ENCODE data around the gene BICDL1.
"Not testable (repeated sequence)": the region's sequence is repeated elsewhere in the genome, so short reads cannot be mapped to it uniquely, and the experiment has no call there.

BICDL1 gene, protein sequence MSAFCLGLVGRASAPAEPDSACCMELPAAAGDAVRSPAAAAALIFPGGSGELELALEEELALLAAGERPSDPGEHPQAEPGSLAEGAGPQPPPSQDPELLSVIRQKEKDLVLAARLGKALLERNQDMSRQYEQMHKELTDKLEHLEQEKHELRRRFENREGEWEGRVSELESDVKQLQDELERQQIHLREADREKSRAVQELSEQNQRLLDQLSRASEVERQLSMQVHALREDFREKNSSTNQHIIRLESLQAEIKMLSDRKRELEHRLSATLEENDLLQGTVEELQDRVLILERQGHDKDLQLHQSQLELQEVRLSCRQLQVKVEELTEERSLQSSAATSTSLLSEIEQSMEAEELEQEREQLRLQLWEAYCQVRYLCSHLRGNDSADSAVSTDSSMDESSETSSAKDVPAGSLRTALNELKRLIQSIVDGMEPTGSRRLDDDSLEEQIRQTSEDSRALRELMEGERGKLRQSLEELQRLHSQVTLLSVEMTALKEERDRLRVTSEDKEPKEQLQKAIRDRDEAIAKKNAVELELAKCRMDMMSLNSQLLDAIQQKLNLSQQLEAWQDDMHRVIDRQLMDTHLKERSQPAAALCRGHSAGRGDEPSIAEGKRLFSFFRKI

DNA sequence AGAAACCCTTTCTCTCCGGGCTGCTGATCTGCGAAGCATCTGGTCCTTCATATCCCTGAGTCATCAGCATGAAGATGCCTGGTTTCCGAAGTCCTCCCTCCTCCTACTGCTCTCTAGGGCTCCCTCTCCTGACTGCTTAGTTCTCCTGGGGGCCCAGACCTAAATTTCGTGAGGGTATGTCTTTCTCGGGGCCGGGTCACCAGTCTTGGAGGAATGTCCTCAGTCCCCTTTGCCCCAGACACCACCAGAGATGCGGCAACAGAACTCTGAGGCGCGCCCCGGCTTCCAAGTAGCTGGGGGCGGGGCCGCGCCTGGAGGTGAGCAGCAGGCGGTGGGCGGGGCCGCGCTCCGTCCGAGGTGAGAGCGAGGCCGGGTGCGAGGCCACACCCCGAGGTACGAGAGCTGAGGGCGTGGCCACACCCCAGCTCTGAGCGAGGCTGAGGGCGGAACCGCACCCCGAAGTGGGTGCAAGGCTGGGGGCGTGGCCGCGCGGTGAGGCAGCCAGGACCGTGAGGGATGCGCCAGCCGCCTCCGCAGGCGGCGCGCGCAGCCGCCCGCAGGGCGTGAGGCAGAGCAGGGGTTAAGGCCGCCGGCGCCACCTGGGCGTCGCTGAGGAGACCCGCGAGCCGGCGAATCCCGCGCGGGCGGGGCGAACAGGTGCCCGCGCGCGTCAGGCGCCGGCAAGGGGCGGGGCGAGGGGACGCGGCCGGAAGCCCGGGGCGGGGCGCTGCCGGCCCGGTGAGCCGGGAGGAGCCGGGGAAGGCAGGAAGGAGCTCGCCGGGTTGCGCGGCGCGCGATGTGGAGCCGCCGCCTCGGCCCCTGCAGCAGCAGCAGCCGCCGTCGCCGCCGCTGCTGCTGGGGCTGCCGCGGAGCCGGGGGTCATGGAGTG is at the start of gene BICDL1:
BICDL1 (plus strand) TSS at position 765 of the 889 bp plus-strand sequence. CDS start 633 bp downstream, outside the sequence.
- peak; percentile 98 for DNase-seq (ENCODE audit: low spot score)

DNA sequence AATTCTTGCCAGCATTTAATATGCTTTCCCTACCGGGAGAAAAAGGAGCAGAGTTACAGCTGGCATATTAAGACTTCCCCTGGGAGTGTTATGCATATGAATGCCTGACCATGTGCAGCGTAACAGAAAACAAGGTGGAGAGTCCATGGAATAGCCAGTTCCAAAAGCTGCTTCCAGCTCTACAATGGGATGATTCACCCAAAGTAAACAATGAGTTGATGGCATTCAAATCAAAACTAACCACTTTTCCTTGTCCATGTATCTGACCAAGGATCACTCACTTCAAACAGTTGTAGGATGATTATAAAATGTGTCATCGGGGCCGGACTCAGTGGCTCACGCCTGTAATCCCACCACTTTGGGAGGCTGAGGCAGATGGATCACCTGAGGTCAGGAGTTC is 48.1 kb upstream of the BICDL1 start:
- DNase-seq (ENCODE audit: low spot score), result no peak

GRCh38 chr12:119942386-119942785 is 46.6 kb upstream of the BICDL1 start:
- no peak for DNase-seq (ENCODE audit: low spot score)

- no peak for DNase-seq (ENCODE audit: low spot score)
Measured at GRCh38 chr12:119946213-119946612, 42.8 kb upstream of the BICDL1 start.

GRCh38 chr12:119949145-119949544 is 39.9 kb upstream of the BICDL1 start:
- DNase-seq (ENCODE audit: low spot score), result no peak

DNA sequence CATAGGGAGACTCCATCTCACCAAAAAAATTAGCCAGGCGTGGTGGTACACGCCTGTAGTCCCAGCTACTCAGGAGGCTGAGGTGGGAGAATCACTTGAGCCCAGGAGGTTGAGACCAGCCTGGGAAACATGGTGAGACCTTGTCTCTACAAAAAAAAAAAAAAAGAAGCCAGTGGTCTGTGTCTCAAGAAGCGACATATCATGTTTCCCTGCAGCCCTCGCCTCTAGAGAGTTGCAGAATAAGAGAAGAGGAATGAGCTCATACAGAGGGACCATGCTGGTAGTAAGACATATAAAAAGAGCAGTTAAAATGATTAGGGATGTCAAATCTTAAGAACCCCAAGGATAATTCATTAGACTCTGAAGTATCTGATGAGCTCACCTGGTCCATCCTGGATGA is 39.4 kb upstream of the BICDL1 start:
- no peak for DNase-seq (ENCODE audit: low spot score)

- DNase-seq (ENCODE audit: low spot score), result no peak
Measured at GRCh38 chr12:119956047-119956446, 33.0 kb upstream of the BICDL1 start.

GRCh38 chr12:119957135-119957534 is 31.9 kb upstream of the BICDL1 start:
- DNase-seq (ENCODE audit: low spot score), result no peak

DNA sequence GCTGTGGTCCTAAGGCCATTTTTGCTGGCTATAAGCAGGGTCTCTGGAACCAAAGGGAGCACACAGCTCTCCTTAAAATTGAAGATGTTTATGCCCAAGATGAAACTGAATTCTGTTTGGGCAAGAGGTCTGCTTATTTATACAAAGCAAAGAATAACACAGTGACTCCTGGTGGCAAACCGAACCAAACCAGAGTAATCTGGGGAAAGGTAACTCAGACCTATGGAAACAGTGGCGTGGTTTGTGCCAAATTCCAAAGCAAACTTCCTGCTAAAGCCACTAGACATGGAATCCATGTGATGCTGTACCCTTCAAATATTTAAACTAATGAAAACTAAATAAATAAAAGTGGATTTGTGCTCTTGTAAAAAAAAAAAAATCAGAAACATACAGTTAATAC is 29.6 kb upstream of the BICDL1 start:
- DNase-seq (ENCODE audit: low spot score), result no peak

DNA sequence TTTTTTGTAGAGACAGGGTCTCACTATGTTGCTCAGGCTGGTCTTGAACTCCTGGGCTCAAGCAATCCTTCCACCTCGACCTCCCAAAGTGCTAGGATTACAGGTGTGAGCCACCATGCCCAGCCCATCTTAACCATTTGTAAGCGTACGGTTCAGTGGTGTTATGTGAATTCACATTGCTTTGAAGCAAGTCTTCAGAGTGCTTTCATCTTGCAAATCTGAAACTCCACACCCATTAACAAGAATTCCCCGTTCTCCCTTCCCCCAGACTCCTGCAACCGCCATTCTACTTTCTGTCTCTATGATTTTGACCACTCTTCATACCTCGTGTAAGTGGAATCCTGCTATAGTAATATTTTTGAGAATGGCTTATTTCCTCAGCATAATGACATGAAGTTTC is 24.9 kb upstream of the BICDL1 start:
- no peak for DNase-seq (ENCODE audit: low spot score)

GRCh38 chr12:119964929-119965328 is 24.1 kb upstream of the BICDL1 start:
- DNase-seq (ENCODE audit: low spot score), result no peak

GRCh38 chr12:119980242-119980641 is 8.8 kb upstream of the BICDL1 start:
- no peak for DNase-seq (ENCODE audit: low spot score)

GRCh38 chr12:119980702-119981101 is 8.3 kb upstream of the BICDL1 start:
- DNase-seq (ENCODE audit: low spot score), result not testable (repeated sequence)

DNA sequence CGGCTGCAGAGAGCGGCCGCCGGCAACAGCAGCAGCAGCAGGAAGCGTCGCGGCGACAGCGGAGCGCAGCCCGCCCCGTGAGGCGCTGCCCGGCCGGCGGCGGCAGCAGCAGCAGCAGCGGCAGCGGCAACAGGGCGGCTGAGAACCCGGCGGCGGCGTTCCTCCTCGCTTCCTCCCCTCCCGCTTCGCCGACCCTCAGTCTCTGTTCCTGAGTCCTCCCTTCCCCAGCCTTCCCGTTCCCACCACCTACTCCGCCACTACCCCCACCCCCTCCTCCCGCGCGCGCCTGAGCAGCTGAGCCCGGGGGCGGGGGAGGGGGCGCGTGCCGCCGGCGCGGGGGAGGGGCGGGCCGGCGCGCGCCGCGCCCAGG is 310 bp downstream of the BICDL1 start:
- no peak for DNase-seq (ENCODE audit: low spot score)

- DNase-seq (ENCODE audit: low spot score), result peak; percentile 71
Measured at GRCh38 chr12:119989731-119990381, 820 bp downstream of the BICDL1 start.

DNA sequence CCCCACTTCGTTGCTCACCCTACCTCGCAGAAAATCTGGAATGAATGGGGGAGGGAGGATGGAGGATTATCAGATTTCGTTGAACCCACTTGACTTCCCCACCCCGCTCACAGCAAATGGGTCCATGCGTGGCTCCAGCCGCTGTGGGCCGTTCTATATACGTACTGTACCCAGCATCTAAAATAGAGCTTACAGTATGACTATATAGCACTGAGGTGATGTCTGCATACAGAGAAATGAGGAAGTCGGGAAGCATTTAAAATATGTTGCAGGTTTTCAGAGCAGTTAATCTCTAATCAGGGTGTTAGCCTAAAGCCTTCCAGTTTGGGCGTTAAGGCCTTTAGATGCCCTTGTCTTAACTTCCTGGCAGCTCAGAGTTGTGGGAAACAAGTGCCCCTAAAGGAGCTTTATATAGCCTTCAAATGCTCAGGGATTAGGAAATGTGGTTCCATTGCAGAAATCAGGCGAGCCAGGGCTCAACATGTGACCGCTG is 1.4 kb downstream of the BICDL1 start:
- DNase-seq (ENCODE audit: low spot score), result peak; percentile 57

GRCh38 chr12:119992129-119992705 is 3.2 kb downstream of the BICDL1 start:
- no peak for DNase-seq (ENCODE audit: low spot score)

DNA sequence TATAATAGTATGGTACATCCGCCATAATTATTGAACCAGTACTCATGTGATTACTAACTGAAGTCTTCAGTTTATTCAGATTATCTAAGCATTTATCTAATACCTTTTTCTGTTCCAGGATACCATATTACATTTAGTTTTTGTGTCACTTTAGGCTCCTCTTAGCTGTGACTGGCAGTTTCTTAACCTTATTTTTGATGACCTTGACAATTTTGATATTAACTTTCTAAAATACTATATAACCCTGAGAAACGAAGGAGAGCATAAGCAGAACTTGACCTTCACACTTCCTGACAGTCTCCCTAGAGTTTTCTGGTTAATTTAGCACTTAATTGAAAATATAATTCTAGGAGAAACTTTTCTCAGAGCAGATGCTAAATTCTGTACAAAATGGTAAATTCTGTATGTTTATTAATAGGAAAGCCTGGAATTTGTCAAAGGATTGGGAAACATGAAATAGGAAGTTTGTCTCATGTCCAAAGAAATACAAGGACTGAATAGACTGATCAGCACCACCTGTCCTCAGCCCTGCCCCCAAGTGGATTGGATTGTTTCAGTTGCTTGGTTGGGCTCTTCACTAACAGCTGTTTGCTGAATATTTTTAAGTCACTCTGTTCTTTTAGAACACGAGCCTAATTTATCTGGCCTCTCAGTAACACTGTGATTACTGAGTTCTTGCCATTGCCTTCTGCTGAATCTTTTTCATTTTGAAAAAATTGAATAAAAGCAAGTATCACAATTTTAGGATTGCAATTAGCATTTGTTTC is 6.0 kb downstream of the BICDL1 start:
- no peak for DNase-seq (ENCODE audit: low spot score)

DNA sequence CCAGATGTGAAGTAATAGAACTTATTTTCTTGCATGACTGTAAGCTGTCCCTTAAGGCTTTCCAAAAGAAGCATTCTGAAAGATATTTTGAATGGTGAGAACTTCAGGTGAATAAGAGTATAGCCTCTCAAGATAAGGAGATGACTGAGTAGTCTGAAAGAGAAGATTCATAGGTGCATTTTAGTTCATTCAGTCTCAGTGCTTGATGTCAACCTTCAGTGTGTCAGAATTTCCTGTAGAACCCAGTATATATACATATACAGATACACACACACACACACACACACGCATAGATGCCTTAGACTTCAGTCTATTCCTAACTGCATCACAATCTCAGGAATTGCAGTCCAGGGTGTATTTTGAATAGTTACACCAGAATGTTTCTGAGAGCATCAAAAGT is 7.4 kb downstream of the BICDL1 start:
- DNase-seq (ENCODE audit: low spot score), result no peak

DNA sequence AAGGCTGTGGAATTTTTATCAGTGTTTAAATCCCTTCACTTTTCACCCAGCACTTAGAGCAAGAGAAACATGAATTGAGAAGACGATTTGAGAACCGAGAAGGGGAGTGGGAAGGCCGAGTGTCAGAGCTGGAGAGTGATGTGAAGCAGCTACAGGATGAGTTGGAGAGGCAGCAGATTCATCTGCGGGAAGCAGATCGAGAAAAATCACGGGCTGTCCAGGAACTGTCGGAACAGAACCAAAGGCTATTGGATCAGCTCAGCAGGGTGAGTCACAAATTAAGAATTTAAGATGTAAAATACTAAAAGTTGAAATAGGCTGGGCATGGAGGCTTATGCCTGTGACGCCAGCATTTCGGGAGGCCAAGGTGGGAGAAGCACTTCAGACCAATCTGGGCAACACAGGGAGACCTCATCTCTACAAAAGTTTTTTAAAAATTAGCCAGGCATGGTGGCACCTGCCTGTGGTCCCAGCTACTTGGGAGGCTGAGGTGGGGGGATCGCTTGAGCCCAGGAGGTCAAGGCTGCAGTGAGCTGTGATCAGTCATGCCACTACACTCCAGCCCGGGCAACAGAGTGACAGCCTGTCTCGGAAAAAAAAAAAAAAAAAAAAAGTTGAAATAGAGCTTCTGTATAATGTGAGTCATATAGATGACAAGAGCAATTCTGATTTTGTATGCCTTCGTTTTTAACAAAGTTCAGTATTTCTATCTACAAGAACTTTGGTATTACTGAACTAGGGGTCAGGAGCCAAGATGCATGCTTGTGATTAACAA is 9.6 kb downstream of the BICDL1 start:
- no peak for DNase-seq (ENCODE audit: low spot score)
